ENCODE data around the gene NKAIN2.

GRCh38 chr6:124748778-124749177, 945.1 kb downstream of the NKAIN2 start:
- no peak for TF ChIP-seq NFYB (IDR thresholded peaks at IDR 0.05; ENCODE audit: extremely low read depth, insufficient read length)
- TF ChIP-seq SIN3A (IDR thresholded peaks at IDR 0.05; ENCODE audit: borderline replicate concordance in 2 of 2, control insufficient read depth in 1 of 2, low read depth in 2 of 2, low read length in 2 of 2) = no peak
- TF ChIP-seq POLR2AphosphoS5 (IDR thresholded peaks at IDR 0.05; ENCODE audit: control insufficient read depth, insufficient read depth, low read depth, low read length) = no peak
- no peak for TF ChIP-seq ESRRB (CRISPR knock-in tag; IDR thresholded peaks at IDR 0.05; ENCODE audit: borderline replicate concordance)
- TF ChIP-seq CHD2 (IDR thresholded peaks at IDR 0.05; ENCODE audit: low read depth, low read length) = no peak
- no peak for TF ChIP-seq CTCF (IDR thresholded peaks at IDR 0.05 in 2 of 3, conservative IDR thresholded peaks at IDR 0.05 in 1 of 3; ENCODE audit: insufficient read depth in 2 of 3, low read depth in 1 of 3, low read length in 3 of 3)
- TF ChIP-seq, protein P1, sequence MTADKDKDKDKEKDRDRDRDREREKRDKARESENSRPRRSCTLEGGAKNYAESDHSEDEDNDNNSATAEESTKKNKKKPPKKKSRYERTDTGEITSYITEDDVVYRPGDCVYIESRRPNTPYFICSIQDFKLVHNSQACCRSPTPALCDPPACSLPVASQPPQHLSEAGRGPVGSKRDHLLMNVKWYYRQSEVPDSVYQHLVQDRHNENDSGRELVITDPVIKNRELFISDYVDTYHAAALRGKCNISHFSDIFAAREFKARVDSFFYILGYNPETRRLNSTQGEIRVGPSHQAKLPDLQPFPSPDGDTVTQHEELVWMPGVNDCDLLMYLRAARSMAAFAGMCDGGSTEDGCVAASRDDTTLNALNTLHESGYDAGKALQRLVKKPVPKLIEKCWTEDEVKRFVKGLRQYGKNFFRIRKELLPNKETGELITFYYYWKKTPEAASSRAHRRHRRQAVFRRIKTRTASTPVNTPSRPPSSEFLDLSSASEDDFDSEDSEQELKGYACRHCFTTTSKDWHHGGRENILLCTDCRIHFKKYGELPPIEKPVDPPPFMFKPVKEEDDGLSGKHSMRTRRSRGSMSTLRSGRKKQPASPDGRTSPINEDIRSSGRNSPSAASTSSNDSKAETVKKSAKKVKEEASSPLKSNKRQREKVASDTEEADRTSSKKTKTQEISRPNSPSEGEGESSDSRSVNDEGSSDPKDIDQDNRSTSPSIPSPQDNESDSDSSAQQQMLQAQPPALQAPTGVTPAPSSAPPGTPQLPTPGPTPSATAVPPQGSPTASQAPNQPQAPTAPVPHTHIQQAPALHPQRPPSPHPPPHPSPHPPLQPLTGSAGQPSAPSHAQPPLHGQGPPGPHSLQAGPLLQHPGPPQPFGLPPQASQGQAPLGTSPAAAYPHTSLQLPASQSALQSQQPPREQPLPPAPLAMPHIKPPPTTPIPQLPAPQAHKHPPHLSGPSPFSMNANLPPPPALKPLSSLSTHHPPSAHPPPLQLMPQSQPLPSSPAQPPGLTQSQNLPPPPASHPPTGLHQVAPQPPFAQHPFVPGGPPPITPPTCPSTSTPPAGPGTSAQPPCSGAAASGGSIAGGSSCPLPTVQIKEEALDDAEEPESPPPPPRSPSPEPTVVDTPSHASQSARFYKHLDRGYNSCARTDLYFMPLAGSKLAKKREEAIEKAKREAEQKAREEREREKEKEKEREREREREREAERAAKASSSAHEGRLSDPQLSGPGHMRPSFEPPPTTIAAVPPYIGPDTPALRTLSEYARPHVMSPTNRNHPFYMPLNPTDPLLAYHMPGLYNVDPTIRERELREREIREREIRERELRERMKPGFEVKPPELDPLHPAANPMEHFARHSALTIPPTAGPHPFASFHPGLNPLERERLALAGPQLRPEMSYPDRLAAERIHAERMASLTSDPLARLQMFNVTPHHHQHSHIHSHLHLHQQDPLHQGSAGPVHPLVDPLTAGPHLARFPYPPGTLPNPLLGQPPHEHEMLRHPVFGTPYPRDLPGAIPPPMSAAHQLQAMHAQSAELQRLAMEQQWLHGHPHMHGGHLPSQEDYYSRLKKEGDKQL (CRISPR knock-in tag; IDR thresholded peaks at IDR 0.05; ENCODE audit: borderline replicate concordance) = no peak
- TF ChIP-seq ZNF274 (IDR thresholded peaks at IDR 0.05; ENCODE audit: borderline replicate concordance, low read depth, low read length) = no peak
- no peak for TF ChIP-seq BACH1 (tag; IDR thresholded peaks at IDR 0.05)
- no peak for TF ChIP-seq NFE2L1 (tag; IDR thresholded peaks at IDR 0.05; ENCODE audit: borderline replicate concordance, low read depth)
- no peak for TF ChIP-seq KDM1A (IDR thresholded peaks at IDR 0.05)
- TF ChIP-seq KHSRP (IDR thresholded peaks at IDR 0.05) = no peak
